ENCODE results near the gene CHTF8. TPM values are rescaled to one million over a fixed set of nuclear protein-coding genes. Genes with fewer than 3 reads are reported as not detected.

The CHTF8 gene
- total RNA-seq, 4 donors from 2014 or later, result 77.8 to 124 (median 82.8) TPM

GRCh38 chr16:69169607-69170352 lies 37.4 kb upstream of the CHTF8 start:
- intact Hi-C loops (cut with DNase I; ENCODE audit: low total_unique reads), result no loop called here
- no peak overlapping the region for H3K4me3 ChIP-seq (ENCODE audit: low read depth, poor library complexity, severe bottlenecking)
- DNase-seq (ENCODE audit: low spot score in 2 of 2), result peak in 1 of 2 donors; percentile 52
- TF ChIP-seq, protein P1, sequence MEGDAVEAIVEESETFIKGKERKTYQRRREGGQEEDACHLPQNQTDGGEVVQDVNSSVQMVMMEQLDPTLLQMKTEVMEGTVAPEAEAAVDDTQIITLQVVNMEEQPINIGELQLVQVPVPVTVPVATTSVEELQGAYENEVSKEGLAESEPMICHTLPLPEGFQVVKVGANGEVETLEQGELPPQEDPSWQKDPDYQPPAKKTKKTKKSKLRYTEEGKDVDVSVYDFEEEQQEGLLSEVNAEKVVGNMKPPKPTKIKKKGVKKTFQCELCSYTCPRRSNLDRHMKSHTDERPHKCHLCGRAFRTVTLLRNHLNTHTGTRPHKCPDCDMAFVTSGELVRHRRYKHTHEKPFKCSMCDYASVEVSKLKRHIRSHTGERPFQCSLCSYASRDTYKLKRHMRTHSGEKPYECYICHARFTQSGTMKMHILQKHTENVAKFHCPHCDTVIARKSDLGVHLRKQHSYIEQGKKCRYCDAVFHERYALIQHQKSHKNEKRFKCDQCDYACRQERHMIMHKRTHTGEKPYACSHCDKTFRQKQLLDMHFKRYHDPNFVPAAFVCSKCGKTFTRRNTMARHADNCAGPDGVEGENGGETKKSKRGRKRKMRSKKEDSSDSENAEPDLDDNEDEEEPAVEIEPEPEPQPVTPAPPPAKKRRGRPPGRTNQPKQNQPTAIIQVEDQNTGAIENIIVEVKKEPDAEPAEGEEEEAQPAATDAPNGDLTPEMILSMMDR (IDR thresholded peaks at IDR 0.05), result no peak
- TF ChIP-seq POLR2A (IDR thresholded peaks at IDR 0.05), result no peak
- WGBS, 2 donors, result 92% methylated on average over 6 of the region's 6 CpGs

DNA sequence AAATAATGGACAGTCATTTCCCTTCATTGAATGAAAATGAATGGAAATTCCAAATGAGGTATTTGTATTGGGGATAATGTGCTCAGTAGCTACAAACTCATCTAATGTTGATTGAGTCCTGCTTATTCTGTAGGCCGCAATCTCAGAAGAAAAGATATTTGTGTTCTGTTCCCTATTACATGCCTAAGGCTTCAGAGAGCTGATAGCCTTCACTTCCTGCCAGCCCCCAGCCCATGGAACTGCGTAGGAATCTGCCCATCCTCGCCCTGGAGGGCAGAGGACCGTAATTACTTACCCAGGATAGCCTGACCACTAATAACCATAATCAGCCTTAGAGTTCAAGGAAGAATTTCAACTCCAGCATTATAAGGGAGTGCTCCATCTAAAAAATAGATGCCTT lies 36.7 kb upstream of the CHTF8 start:
- WGBS, 2 donors, result 88 to 100% methylated on average over 4 of the region's 4 CpGs
- intact Hi-C loops (cut with DNase I; ENCODE audit: low total_unique reads), result no loop called here
- no peak overlapping the region for H3K4me3 ChIP-seq (ENCODE audit: low read depth, poor library complexity, severe bottlenecking)

DNA sequence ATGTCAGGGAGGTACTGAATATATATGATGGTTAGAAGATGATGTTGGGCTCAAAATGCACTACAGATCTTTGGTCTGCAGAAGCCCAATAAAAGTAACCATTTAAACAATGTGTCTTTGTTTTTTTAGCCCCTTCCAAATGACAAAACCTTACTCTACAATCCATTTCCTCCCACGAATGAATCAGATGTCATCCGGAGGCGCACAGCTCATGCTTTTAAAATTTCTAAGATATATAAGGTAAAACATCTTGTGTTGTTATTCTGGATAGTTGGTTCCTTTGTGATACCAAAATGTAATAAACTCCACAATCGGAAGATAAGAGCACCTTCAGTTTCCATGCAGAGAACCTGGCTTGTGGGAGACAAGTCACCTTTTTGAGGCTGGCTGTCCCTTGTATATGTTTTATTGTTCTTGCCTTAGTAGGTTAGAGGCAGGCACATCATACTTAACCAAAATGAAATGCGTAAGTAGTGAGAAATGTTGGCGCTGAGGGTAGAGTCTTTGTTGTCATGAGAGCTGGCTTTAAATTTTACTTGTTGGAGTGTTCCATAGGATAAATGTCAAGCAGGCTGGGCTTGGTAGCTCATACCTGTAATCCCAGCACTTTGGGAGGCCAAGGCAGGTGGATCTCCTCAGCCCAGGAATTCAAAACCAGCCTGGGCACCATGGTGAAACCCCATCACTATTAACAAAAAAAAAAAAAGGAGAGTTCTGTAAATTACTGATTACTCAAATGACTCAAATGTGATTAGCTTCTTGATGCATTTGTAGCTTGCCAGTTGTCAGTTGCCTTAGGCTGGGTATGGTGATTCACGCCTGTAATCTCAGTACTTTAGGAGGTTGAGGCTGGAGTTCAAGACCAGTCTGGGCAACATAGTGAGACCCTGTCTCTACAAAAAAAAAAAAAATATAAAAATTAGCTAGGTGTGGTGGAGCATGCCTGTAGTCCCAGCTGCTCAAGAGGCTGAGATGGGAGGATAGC lies 34.9 kb upstream of the CHTF8 start:
- H3K4me3 ChIP-seq (ENCODE audit: low read depth, poor library complexity, severe bottlenecking), result no peak overlapping the region
- intact Hi-C loops (cut with DNase I; ENCODE audit: low total_unique reads), result no loop called here
- TF ChIP-seq, protein P1 (IDR thresholded peaks at IDR 0.05), result no peak
- no peak for TF ChIP-seq POLR2A (IDR thresholded peaks at IDR 0.05)
- WGBS, 2 donors, result 84 to 87% methylated on average over 7 of the region's 7 CpGs
- DNase-seq (ENCODE audit: low spot score in 2 of 2), result no peak

More for the DNA sequence above, 36.7 kb upstream of the CHTF8 start:
- TF ChIP-seq POLR2A (IDR thresholded peaks at IDR 0.05), result no peak
- TF ChIP-seq, protein P1 (IDR thresholded peaks at IDR 0.05), result no peak
- peak in 1 of 2 donors; percentile 56 for DNase-seq (ENCODE audit: low spot score in 2 of 2)

DNA sequence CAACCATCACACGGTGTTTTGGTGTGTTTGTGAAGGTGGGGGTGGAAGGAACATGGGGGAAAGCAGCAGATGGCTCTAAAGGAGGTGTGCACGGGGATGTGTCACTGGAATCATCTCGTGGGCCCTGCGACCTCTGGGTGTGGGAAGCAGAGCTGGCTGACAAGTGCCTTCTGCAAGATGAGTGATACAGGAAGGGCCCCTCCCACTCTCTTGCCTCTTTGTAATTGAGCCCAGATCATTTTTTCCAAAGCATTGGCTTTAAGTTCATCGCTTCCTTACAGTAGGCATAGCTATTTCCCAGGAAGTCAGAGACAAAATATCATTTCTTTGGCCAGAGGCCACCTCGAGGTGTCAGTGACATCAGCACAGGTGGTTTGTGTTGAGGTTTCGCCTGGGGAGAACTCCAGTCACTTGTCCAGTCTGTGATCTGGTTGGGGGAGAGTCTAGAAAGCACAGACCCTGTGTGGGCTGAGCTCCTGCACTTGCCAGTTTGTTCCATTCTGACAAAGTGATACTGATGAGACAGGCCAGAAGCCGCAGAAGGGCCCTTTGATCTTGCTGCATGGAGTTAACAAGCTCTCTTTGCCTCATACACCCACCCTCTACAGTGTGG lies 33.9 kb upstream of the CHTF8 start:
- TF ChIP-seq POLR2A (IDR thresholded peaks at IDR 0.05), result no peak
- TF ChIP-seq, protein P1 (IDR thresholded peaks at IDR 0.05), result no peak
- H3K4me3 ChIP-seq (ENCODE audit: low read depth, poor library complexity, severe bottlenecking), result no peak overlapping the region
- peak in 1 of 2 donors; percentile 61 for DNase-seq (ENCODE audit: low spot score in 2 of 2)
- WGBS, 2 donors, result 44 to 48% methylated on average over 8 of the region's 8 CpGs
- intact Hi-C loops (cut with DNase I; ENCODE audit: low total_unique reads), result no loop called here

GRCh38 chr16:69165584-69165983 lies 33.2 kb upstream of the CHTF8 start:
- DNase-seq (ENCODE audit: low spot score in 2 of 2), result peak in 1 of 2 donors; percentile 2
- H3K4me3 ChIP-seq (ENCODE audit: low read depth, poor library complexity, severe bottlenecking), result no peak overlapping the region
- TF ChIP-seq, protein P1 (IDR thresholded peaks at IDR 0.05), result no peak
- no peak for TF ChIP-seq POLR2A (IDR thresholded peaks at IDR 0.05)
- 91 to 94% methylated on average over 6 of the region's 6 CpGs for WGBS, 2 donors
- intact Hi-C loops (cut with DNase I; ENCODE audit: low total_unique reads), result no loop called here
